GM21528 (cell line): ENCODE data around the gene SLX9.
A peak's percentile ranks its signal among the peaks of the same experiment; 100 is the strongest.

Experiments
- ATAC-seq: cut with Tn5 transposase; IDR thresholded peaks from one replicate; pipeline ENCODE4 v1.9.1; 2021; ENCODE audit warnings: mild to moderate bottlenecking, moderate library complexity; ENCODE audit not compliant: unreplicated experiment, low FRiP score

Gene SLX9

GRCh38 chr21:44943686-44944550 lies 4.1 kb downstream of the SLX9 start:
- no peak for ATAC-seq

DNA sequence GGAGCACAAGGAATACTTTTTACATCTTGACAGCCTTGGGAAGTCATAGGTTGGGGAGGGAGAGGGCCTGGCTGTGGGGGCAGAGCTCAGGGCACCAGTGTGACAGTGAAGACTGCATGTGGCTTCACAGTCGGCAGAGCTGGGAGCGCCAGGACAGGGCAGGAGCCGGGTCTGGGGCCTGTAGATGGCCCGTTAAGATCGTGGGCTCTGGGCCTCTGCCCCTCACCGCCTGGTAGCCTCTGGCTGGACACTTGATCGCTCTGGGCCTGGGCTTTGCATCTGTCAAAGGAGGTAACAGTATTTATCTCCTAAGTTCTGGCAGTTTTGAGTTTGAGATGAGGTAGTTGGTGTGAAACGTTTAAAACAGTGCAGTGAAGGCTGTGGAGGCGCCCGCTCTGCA lies 4.8 kb downstream of the SLX9 start:
- ATAC-seq, result no peak

DNA sequence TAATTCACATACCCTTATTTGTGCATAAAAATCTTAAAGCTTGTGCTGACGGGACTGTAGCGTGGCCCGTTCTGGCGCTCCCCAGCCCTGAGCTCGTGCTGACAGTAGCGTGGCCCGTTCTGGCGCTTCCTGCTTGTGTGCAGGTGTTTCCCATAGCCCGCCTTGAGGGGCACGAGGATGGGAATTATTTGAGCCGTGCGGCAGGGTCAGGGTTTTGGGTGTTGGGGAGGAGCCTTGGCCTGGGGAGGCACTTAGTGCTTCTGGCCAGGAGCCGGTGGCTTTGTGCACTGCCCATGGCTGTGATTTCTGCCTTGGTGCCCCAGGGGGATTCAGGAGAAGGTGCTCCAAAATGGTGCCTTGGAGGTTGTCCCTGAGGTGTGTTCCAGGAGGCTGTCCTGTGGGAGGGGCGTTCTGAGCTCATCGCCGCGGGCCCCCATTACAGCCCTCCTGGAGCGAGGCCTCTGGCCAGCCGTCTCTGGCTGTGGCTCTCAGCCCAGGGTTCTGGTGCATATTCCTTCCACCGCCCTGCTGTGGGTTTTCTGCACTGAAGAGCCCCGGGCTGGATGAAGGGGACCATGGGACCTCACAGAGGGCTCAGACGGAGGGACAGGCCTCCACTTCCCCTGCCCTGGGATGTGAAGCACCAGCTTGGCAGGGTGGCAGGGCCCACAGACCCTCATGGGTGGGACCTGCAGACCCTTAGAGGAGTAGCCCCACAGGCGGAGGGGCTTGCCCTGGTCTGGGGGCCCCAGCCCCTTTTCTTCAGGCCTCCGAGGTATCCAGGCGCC lies 6.6 kb downstream of the SLX9 start:
- no peak for ATAC-seq

DNA sequence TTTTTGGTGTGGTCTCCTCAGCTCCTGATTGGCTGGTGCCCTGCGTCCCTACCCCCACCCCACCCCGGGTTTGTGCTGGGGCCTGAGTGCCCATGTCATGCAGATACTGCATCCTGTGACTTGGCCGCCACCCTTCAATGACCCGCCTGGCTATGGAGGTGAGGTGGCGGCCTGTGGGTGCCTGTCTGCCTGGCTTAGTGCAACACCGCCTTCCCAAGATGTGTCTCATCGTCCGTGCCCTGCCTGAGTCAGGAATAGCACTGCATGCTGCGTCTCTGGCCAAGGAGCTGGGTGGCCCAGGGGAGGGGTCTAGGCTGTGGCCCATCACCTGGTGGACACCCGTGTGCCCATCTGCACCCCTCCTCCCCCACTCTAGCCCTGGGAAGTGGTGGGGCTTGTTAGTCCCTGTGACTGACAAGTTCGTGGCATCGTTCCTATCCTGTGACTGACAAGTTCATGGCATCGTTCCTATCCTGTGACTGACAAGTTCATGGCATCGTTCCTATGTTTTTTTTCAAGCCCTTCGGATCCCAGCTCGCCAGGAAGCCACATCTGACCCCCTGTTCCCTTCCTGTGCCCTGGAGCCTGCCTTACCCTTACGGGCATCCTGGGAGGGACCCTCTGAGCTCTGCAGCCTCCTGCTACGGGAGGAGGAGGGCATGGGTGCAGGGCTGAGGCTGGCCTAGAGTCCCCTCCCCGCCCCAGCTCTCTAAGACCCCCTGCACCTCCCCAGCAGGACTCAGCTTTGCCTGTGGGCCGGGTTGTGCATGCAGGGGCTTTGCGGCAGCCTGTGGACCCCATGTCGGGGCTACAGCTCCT lies 7.5 kb downstream of the SLX9 start:
- ATAC-seq, result no peak

DNA sequence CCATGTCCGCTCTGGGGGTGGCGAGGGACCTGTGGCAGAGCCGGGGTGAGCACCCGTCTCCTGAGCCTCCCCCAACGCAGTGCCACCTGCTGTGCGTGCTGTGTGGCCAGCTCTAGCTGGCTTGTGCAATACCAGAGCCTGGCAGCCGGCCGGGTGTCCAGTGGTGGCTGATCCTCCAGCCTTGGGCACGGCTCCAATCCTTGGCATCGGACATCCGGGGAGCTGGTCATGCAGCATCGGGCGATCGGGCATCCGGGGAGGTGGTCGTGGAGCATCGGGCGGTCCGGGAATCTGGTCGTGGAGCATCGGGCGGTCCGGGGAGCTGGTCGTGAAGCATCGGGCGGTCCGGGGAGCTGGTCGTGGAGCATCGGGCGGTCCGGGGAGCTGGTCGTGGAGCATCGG lies 8.1 kb downstream of the SLX9 start:
- no peak for ATAC-seq

DNA sequence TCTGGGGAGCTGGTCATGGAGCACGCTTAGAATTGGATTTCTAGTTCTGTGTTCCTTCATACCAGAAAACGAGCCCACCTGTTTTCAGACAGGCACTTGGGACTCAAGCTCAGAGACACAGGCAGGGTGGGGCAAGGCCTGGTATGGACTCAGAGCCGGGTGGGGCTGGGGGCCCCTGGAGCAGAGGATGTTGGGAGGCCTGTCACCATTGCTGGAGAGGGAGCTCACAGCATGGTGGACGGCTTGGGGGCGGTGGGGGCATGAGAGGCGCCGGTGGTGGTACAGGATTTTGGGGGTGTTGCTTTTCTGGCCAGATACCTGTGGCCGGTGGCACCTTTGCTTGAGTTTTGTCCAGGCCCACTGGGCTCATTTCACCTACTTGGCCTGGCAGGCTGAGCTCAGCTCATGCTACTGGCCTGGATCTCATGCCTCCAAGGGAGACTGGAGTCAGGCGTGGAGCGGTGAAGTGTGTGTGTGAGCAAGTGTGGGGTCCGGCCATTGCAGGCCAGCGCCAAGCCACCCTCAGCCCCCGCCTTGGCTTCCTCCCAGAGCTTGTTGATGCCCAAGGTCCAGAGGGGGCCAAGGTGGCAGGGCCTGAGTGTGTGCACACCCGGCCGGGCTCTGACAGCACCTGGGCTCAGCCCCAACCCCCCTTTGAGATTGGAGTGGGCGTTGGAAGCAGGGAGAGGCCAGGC lies 8.7 kb downstream of the SLX9 start:
- no peak for ATAC-seq

DNA sequence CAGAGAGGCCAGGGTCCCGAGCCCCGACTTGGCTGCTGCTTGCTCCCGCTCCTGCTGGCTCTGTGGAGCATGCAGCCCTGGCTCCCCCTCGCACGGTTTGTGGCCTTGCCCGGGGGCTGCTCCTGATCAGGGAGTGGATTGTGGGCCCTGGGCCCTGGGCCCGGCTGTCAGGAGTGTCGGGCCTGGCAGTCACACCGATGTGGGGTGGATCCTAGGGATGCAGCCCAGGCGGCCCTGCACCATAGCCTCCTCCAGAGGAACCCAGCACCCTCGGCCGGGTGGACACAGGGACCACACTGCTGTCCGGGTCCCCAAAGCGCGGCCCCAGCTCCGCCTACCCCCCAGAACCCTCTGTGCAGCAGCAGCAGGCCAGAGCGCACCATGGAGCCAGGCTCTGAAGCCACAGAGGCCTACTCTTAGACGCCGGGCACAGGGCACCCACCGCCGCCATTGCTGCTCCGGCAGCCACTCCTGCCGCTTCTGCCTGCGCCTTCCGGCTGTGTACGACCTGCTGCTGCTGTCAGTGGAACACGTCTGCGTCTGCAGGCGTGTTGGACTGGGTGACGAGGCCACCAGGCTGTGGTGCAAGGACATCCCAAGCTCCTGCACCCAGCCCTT lies 9.4 kb downstream of the SLX9 start:
- ATAC-seq, result no peak

- ATAC-seq, result peak; percentile 61
These were observed 10.0 kb downstream of the SLX9 start for GRCh38 chr21:44949779-44950198.

- no peak for ATAC-seq
These were observed 10.5 kb downstream of the SLX9 start for GRCh38 chr21:44950351-44950750.

- no peak for ATAC-seq
These were observed 11.5 kb downstream of the SLX9 start for GRCh38 chr21:44951186-44951915.

DNA sequence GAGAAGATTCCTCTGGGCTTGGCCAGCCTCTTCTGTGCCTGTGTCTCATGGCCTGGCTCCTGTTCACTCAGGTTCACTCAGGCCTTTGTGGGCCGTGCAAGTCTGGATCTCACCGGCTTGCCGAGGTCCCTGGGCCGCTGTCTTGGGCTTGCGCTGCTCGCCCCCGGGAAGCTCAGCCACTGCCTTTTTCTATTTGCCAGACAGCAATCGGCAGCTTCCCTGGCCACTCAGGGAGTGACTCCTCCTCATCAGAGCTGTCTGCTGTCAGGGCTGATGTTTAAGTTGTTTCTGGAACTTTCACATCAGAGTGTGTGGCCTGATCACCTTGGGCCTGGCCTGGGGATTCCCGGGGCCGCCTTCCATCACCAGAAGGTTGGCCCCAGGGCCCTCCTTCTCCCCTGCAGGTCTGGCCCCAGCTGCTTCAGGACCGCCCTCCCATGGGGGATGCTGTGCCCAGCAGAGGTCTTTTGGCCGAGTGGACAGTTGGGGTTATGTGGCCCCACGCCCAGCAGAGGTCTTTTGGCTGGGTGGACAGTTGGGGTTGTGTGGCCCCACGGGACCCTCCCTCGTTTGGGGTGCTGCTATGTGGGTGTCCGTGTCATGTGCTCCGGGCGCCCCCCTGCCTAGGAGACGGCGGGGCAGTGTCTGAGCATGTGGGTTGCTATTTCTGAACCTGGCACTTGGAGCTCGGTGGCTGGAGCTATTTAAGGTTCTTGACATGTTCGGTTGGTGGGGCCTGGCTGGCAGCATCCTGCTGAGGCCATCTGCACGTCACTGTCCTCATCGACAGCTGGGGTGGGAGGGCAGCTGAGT lies 12.5 kb downstream of the SLX9 start:
- no peak for ATAC-seq

DNA sequence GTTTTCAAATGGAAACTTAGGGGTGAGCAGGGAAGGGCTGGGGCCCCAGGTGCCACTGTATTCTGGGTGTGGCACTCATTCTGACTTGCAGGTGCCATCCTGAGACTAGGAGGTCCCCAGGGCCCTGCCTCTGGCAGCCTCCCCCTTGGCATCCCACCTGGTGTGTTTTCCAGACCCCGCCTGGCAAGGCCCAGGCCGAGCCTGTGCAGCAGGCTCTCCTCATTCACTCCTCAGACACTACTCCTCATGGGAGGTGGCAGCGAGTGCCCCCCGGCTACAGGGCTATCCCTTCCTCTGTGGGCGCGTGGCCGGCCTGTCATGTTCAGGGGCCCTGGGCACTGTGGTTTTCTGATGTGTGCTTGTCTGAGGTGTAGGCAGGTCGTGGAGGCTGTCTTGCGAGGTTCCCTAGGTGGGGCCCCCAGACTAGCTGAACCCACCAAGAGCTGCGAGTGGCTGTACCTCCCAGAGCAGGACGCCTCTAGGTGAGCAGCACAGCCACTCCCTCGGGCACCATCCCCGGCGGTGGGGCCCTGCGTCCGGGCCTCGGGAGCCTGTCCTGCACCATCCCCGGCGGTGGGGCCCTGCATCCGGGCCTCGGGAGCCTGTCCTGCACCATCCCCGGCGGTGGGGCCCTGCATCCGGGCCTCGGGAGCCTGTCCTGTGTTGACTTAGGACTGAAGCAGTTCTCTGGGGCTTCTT lies 13.2 kb downstream of the SLX9 start:
- ATAC-seq, result no peak

- no peak for ATAC-seq
These were observed 13.8 kb downstream of the SLX9 start for GRCh38 chr21:44953628-44954021.

GRCh38 chr21:44954281-44954771 lies 14.5 kb downstream of the SLX9 start:
- no peak for ATAC-seq

DNA sequence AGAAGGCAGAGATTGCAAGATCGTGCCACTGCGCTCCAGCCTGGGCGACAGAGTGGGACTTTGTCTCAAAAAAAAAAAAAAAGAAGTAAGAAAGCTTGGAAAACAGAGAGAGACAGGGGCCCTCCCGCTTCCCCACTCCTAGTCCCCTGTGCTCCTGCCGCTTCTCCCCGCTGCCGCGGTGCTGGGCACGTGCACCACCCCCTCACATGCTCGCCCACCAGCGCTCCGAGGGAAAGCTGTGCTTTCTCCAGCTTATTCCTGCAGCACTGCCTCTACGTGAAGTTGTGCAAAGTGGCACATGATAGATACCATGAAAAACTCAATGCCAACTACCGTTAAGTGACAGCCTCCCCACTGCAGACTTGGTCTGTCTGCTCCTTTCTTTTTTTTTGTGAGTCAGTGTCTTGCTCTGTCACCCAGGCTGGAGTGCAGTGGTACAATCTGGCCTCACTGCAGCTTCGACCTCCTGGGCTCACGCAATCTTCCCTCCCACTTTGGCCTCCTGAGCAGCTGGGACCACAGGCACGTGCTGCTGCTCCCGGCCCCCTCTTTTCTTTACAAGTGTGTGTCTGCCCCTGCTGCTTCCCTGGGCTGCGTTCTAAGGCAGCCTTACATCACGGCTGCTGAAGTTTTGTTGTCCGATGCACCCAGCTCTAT lies 15.4 kb downstream of the SLX9 start:
- ATAC-seq, result no peak

- no peak for ATAC-seq
These were observed 16.0 kb downstream of the SLX9 start for GRCh38 chr21:44955798-44956175.

- no peak for ATAC-seq
These were observed 16.7 kb downstream of the SLX9 start for GRCh38 chr21:44956356-44957046.
